Esophagus squamous epithelium (tissue), 5 donors: ENCODE results near the gene ANKRD29. TPM values are rescaled to one million over a fixed set of nuclear protein-coding genes. Genes with fewer than 3 reads are reported as not detected.

Experiments used
- DNase-seq: peaks from one replicate; lab custom pipeline; 2025; lab: John Stamatoyannopoulos, UW
- H3K27ac ChIP-seq, 4 donors: fragments of 200-600 bp; sonication (generic); one replicate each; pipeline ENCODE4 v1.5.1; 2016 to 2019; ENCODE audit warnings: mild to moderate bottlenecking in 1 of 4
- H3K27me3 ChIP-seq, 4 donors: fragments of 200-600 bp; sonication (generic); 1 replicate in 3 of 4; 2 replicates in 1 of 4; pipeline versions ENCODE4 v1.5.1 to v1.6.0; 2017 to 2021; ENCODE audit warnings: antibody characterized with exemption in 1 of 4
- H3K36me3 ChIP-seq, 3 donors: fragments of 200-600 bp; sonication (generic); one replicate each; pipeline ENCODE4 v1.5.1; 2016 to 2019
- H3K4me1 ChIP-seq, 3 donors: fragments of 200-600 bp; sonication (generic); one replicate each; pipeline ENCODE4 v1.5.1; 2017 to 2019
- H3K4me3 ChIP-seq, 4 donors: fragments of 200-600 bp; sonication (generic); 1 replicate in 3 of 4; 2 replicates in 1 of 4; pipeline ENCODE4 v1.5.1; 2016 to 2019; ENCODE audit warnings: mild to moderate bottlenecking in 2 of 4, moderate library complexity in 1 of 4
- H3K9me3 ChIP-seq, 3 donors: fragments of 200-600 bp; sonication (generic); one replicate each; pipeline ENCODE4 v1.5.1; 2016 to 2019
- CTCF ChIP-seq, 6 experiments: fragments of 450-650 bp in 4 of 6; fragments of 200-600 bp in 2 of 6; sonication (generic) in 2 of 6; IDR thresholded peaks; one replicate each; pipeline ENCODE4 v1.5.1; 2016 to 2019; ENCODE audit warnings: antibody characterized with exemption in 6 of 6, mild to moderate bottlenecking in 4 of 6, moderate library complexity in 4 of 6
- POLR2A ChIP-seq, 4 donors: fragments of 450-650 bp; IDR thresholded peaks; one replicate each; pipeline ENCODE4 v1.6.1; 2017; ENCODE audit warnings: antibody characterized with exemption in 4 of 4, mild to moderate bottlenecking in 4 of 4, moderate library complexity in 3 of 4
- WGBS, 2 donors: methylation state at CpG; one replicate each; pipeline ENCODE4 v1.1.5; 2018; 5-methylcytosine and 5-hydroxymethylcytosine counted together
- intact Hi-C: fragments of 100-400 bp; cut with DNase I; formaldehyde crosslinking; loops from one replicate; pipeline ENCODE4 v1.15.0; 2022
- total RNA-seq, 4 donors: library from RNA; depleted of rRNA; stranded (reverse); fragments of >200 nt; gene quantifications; one replicate each; pipeline ENCODE4 v1.1.0, GENCODE V29; 2016
- donor health status: DM: yes; HTN: yes; CAD: no.

The ANKRD29 gene
- total RNA-seq, 4 donors from 2014 or later = 2.9 to 10.8 (median 9.2) TPM

- TF ChIP-seq POLR2A (IDR thresholded peaks at IDR 0.05) (no peak), CTCF (IDR thresholded peaks at IDR 0.05) (no peak)
- 76 to 82% methylated on average over 8 of the region's 8 CpGs for WGBS, 2 donors
- no peaks in the 10 kb centered on the region for H3K27me3 ChIP-seq
- no peak overlapping the region for H3K4me3 ChIP-seq
- intact Hi-C loops = no loop called here
- H3K36me3 ChIP-seq = no peaks in the 10 kb centered on the region
- DNase-seq = no peak
- H3K4me1 ChIP-seq = no peaks in the 10 kb centered on the region
- no peak overlapping the region for H3K27ac ChIP-seq
- no peaks in the 10 kb centered on the region for H3K9me3 ChIP-seq
Observed at GRCh38 chr18:23612434-23613090, 50.1 kb downstream of the ANKRD29 start.

- Histone ChIP-seq H3K27me3 (no peaks in the 10 kb centered on the region), H3K4me3 (no peak overlapping the region), H3K27ac (no peak overlapping the region), H3K36me3 (no peaks in the 10 kb centered on the region), H3K4me1 (no peaks in the 10 kb centered on the region), H3K9me3 (no peaks in the 10 kb centered on the region)
- TF ChIP-seq POLR2A (IDR thresholded peaks at IDR 0.05) (no peak), CTCF (IDR thresholded peaks at IDR 0.05) (no peak)
- intact Hi-C loops = no loop called here
- 93 to 96% methylated on average over 5 of the region's 5 CpGs for WGBS, 2 donors
- DNase-seq = no peak
Observed at GRCh38 chr18:23609390-23610023, 53.2 kb downstream of the ANKRD29 start.

- WGBS, 2 donors = 79 to 96% methylated on average over 2 of the region's 2 CpGs
- DNase-seq = no peak
Observed at GRCh38 chr18:23608211-23608610, 54.5 kb downstream of the ANKRD29 start.

GRCh38 chr18:23605941-23606340 is 56.8 kb downstream of the ANKRD29 start:
- Histone ChIP-seq H3K27ac (no peak overlapping the region), H3K4me1 (no peaks in the 10 kb centered on the region), H3K36me3 (no peaks in the 10 kb centered on the region), H3K9me3 (no peaks in the 10 kb centered on the region), H3K4me3 (no peak overlapping the region), H3K27me3 (no peaks in the 10 kb centered on the region)
- intact Hi-C loops = no loop called here
- DNase-seq = no peak
- TF ChIP-seq CTCF (IDR thresholded peaks at IDR 0.05) = no peak
- TF ChIP-seq POLR2A (IDR thresholded peaks at IDR 0.05) = no peak

More at GRCh38 chr18:23608211-23608610, 54.5 kb downstream of the ANKRD29 start:
- TF ChIP-seq POLR2A (IDR thresholded peaks at IDR 0.05) (no peak), CTCF (IDR thresholded peaks at IDR 0.05) (no peak)
- no peak overlapping the region for H3K4me3 ChIP-seq
- no peaks in the 10 kb centered on the region for H3K9me3 ChIP-seq
- no peaks in the 10 kb centered on the region for H3K27me3 ChIP-seq
- H3K27ac ChIP-seq = no peak overlapping the region
- no peaks in the 10 kb centered on the region for H3K36me3 ChIP-seq
- H3K4me1 ChIP-seq = no peaks in the 10 kb centered on the region
- intact Hi-C loops = no loop called here

GRCh38 chr18:23599809-23600208 is 62.9 kb downstream of the ANKRD29 start:
- TF ChIP-seq POLR2A (IDR thresholded peaks at IDR 0.05) (no peak), CTCF (IDR thresholded peaks at IDR 0.05) (no peak)
- H3K36me3 ChIP-seq = no peaks in the 10 kb centered on the region
- H3K9me3 ChIP-seq = no peaks in the 10 kb centered on the region
- no peaks in the 10 kb centered on the region for H3K4me1 ChIP-seq
- H3K4me3 ChIP-seq = no peak overlapping the region
- H3K27ac ChIP-seq = no peak overlapping the region
- 50 to 63% methylated on average over 1 of the region's 1 CpG for WGBS, 2 donors
- no peaks in the 10 kb centered on the region for H3K27me3 ChIP-seq
- DNase-seq = no peak
- intact Hi-C loops = no loop called here
